GM12864 (cell line): ENCODE results near the gene GATAD1.

Source experiments
- DNase-seq: peaks from one replicate; pipeline ENCODE4 v3.0.0-alpha.2; 2011; ENCODE audit warnings: low read depth
- H3K4me3 ChIP-seq: 2 replicates; pipeline ENCODE4 v1.5.1; 2011; ENCODE audit warnings: mild to moderate bottlenecking, low read depth, low read length, control low read depth
- TF ChIP-seq, protein P1 (sequence below): IDR thresholded peaks from 2 replicates; pipeline ENCODE4 v1.5.1; 2011; ENCODE audit warnings: low read depth, mild to moderate bottlenecking, moderate library complexity, low read length, control low read depth, inconsistent platforms; ENCODE audit errors: missing control alignments

The GATAD1 gene

DNA sequence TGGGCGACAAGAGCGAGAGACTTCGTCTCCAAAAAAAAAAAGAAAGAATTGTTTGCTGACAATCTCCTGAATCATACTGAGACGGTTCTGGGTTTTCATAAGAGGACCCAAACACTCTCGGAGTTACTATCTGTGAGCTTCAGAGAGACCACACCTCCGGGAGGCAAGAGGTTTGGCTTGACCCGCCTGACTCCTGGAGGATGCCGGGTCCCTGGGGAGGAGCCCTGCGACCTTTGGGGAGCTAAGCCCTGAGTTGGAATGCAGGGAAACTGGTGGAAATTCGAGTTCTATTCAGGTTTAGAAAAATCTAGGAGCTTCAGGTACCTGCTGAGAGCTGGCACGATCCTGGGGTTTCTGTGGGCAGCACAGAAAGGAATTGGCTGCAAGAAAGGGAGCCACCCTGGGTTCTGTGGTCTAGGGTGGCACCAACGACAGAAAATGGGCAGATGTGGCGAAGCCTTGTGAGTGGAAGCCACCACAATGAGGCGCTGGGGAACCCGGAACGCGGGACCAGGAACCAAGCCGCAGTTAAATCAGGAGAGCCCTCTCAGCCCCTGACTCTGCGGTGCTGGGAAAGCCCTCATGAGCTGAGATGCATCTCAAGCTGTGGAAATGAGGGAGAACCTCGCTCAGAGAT, 21.9 kb upstream of the GATAD1 start:
- H3K4me3 ChIP-seq = peak overlapping the region; percentile 25
- DNase-seq = no peak
- TF ChIP-seq, protein P1, sequence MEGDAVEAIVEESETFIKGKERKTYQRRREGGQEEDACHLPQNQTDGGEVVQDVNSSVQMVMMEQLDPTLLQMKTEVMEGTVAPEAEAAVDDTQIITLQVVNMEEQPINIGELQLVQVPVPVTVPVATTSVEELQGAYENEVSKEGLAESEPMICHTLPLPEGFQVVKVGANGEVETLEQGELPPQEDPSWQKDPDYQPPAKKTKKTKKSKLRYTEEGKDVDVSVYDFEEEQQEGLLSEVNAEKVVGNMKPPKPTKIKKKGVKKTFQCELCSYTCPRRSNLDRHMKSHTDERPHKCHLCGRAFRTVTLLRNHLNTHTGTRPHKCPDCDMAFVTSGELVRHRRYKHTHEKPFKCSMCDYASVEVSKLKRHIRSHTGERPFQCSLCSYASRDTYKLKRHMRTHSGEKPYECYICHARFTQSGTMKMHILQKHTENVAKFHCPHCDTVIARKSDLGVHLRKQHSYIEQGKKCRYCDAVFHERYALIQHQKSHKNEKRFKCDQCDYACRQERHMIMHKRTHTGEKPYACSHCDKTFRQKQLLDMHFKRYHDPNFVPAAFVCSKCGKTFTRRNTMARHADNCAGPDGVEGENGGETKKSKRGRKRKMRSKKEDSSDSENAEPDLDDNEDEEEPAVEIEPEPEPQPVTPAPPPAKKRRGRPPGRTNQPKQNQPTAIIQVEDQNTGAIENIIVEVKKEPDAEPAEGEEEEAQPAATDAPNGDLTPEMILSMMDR = no peak

DNA sequence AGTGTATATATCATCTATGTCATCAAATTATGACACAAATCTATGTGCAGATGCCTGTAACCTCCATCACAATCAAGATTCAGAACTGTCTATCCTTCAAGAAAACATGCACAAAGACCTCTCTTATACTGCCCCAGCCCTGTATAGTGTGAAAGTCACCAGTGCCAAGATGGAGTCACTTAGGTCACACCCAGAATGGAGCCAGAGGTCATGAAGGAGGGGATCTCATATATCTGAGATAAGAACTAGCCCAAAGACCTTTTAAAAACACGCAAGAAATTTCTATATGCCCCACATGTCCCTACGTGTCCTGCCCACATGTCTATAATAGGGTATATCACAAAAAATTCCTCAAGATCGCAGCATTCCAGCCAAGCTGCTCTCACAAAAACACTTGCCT, 20.1 kb upstream of the GATAD1 start:
- no peak overlapping the region for H3K4me3 ChIP-seq
- DNase-seq = no peak
- TF ChIP-seq, protein P1 = no peak

DNA sequence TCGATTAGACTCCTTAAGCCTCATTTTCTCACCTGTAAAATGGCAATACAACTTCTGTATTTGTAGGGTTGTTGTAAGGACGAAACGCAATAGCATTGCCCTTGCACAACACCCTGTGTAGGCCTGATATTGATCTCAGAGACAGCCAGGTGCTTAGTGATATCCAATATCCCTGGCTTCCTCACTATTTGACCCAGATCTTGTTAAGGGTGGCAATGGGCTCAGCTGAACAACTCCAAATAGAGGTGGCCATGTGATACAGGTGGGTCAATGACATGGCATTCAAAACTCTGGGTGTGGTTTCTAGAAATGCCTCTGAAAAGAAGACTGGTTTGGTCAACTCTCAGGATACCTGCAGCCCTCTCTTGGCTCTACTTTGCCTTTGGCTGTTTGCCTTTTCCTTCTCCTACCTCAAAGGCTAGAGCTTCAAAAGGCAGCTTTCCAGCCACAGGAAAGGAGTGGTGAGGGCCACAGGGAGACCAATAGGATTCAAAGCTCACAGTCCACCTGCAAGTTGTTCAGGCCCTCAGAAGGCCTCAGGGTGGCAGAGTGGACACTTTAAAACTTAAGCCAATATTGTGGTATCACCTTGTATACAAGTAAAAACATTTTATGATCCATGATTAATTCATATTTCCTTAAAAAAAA, 14.9 kb upstream of the GATAD1 start:
- DNase-seq = no peak
- no peak overlapping the region for H3K4me3 ChIP-seq
- TF ChIP-seq, protein P1 = no peak

DNA sequence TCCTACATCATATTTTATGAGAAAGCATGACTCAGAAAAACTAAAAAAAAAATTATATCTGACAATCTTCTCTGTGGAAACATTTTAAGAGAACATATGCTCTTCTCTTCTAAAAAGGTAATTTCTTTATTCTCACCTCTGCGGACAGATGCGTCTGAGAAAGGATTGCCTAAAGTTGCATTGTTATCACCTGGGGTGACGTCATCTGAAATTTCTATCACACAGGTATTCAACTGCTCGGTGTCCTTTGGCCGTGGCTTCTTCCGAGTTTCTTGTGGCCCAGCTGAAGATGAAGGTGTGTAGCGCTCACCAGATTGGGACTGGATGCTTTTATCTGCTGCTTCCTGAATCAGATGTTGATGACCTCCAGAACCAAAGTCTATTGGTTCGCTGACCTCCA, 14.3 kb upstream of the GATAD1 start:
- TF ChIP-seq, protein P1 = no peak
- no peak for DNase-seq
- no peak overlapping the region for H3K4me3 ChIP-seq

DNA sequence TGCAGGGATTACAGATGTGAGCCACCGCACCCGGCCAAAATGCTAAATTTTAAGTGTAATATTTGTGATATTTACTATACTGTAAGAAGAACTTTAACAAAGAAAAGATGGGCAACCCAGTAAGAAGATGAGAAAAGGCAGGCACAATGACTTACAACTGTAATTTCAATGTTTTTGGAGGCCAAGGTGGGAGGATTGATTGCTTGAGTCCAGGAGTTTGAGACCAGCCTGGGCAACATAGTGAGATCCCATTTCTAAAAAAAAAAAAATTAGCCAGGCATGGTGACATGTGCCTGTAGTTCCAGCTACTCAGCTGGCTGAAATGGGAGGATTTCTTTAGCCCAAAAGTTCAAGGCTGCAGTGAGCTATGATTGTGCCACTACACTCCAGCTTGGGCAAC, 11.7 kb upstream of the GATAD1 start:
- no peak overlapping the region for H3K4me3 ChIP-seq
- TF ChIP-seq, protein P1 = no peak
- DNase-seq = no peak

DNA sequence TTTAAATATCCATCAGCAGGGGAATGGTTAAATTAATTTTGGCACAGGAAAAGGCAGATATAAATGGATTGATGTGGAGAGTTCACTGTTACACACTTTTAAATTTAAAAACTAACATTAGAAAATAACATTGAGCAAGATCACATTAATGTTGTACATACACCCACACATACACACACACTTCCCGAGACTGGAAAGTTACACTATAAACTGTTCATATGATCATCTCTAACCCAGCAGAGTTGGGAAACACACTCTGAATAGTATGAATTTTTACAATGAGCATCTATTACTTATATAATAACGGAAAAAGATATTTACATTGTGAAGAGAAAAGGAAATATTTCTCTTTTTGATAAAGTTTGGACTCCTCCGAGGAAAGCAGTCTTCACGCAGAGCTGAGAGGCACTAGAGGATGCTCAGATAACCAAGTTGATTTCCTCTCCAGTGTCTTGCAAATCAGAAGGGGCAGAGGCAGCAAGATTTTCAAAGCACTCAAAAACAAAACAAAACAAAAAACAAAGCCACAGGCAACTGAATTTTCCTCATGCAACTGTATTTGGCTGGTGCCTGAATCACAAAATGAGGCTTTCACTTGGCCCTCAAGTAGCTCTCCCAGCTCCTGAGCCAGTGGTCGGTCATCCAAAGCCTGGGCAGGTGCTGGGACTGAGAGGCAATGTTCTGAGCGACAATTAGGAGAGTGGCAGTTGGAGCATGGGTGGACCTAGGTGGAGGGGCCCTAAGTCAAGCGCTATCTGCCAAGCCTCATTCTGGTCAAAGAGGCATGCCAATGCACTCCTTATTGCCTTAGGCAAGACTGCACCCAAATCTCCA, 10.5 kb upstream of the GATAD1 start:
- TF ChIP-seq, protein P1 = no peak
- DNase-seq = no peak
- H3K4me3 ChIP-seq = no peak overlapping the region
